Common myeloid progenitor, CD34-positive (primary cell): ENCODE results near the gene SERPINA1.

Experiments
- CTCF ChIA-PET: fragments of 350-600 bp; sonication (Branson Sonifier 250); formaldehyde crosslinking; loops from one replicate; lab custom pipeline; 2021; ENCODE audit warnings: antibody characterized with exemption; lab: Charles Lee
- POLR2A ChIA-PET: fragments of 350-600 bp; sonication (Branson Sonifier 250); formaldehyde crosslinking; loops from one replicate; lab custom pipeline; 2021; ENCODE audit warnings: antibody characterized with exemption; lab: Charles Lee
- DNase-seq, 3 donors: peaks; one replicate each; pipeline versions ENCODE4 v3.0.0 to v3.0.0-alpha.2; 2013
- H3K27ac ChIP-seq, 2 experiments: 1 replicate in 1 of 2; 2 replicates in 1 of 2; pipeline ENCODE4 v1.7.0; 2013; ENCODE audit warnings: inconsistent platforms in 2 of 2, low read length in 2 of 2, mild to moderate bottlenecking in 2 of 2, low read depth in 1 of 2, moderate library complexity in 1 of 2; ENCODE audit not compliant: severe bottlenecking in 2 of 2, insufficient read depth in 1 of 2, poor library complexity in 1 of 2
- H3K27me3 ChIP-seq, 5 experiments: replicated peaks in 2 of 5; 1 replicate in 3 of 5; 2 replicates in 2 of 5; pipeline versions ENCODE4 v1.6.1 to v1.7.0; 2013; ENCODE audit warnings: low read length in 4 of 5, mild to moderate bottlenecking in 2 of 5, moderate library complexity in 2 of 5, inconsistent platforms in 1 of 5; ENCODE audit not compliant: insufficient read depth in 5 of 5, control insufficient read depth in 4 of 5
- H3K36me3 ChIP-seq, 4 experiments: 1 replicate in 2 of 4; 2 replicates in 2 of 4; pipeline versions ENCODE4 v1.6.1 to v1.7.0; 2013; ENCODE audit warnings: low read length in 3 of 4, control low read depth in 1 of 4, mild to moderate bottlenecking in 1 of 4; ENCODE audit not compliant: control insufficient read depth in 4 of 4, insufficient read depth in 4 of 4
- H3K4me1 ChIP-seq, 4 experiments: 1 replicate in 3 of 4; 2 replicates in 1 of 4; pipeline versions ENCODE4 v1.6.1 to v1.7.1; 2013; ENCODE audit warnings: low read length in 3 of 4, mild to moderate bottlenecking in 3 of 4, control low read depth in 1 of 4, inconsistent platforms in 1 of 4, moderate library complexity in 1 of 4; ENCODE audit not compliant: control insufficient read depth in 4 of 4, insufficient read depth in 4 of 4; ENCODE audit errors: control extremely low read depth in 1 of 4
- H3K4me3 ChIP-seq, 7 experiments: 1 replicate in 4 of 7; 2 replicates in 3 of 7; pipeline versions ENCODE4 v1.5.1 to v1.7.0; 2013; ENCODE audit warnings: mild to moderate bottlenecking in 7 of 7, low read length in 6 of 7, moderate library complexity in 6 of 7, inconsistent platforms in 2 of 7, low read depth in 2 of 7, control low read depth in 1 of 7; ENCODE audit not compliant: insufficient read depth in 4 of 7, control insufficient read depth in 1 of 7; ENCODE audit errors: extremely low read depth in 1 of 7
- H3K9me3 ChIP-seq, 5 experiments: 1 replicate in 4 of 5; 2 replicates in 1 of 5; pipeline versions ENCODE4 v1.6.1 to v1.7.1; 2013; ENCODE audit warnings: low read length in 4 of 5, mild to moderate bottlenecking in 2 of 5, inconsistent platforms in 1 of 5, low read depth in 1 of 5, moderate library complexity in 1 of 5; ENCODE audit not compliant: control insufficient read depth in 4 of 5, insufficient read depth in 2 of 5; ENCODE audit errors: control extremely low read depth in 1 of 5
- WGBS: methylation state at CpG from one replicate; pipeline ENCODE4 v1.1.5; 2013; ENCODE audit not compliant: insufficient coverage; 5-methylcytosine and 5-hydroxymethylcytosine counted together

Gene SERPINA1

DNA sequence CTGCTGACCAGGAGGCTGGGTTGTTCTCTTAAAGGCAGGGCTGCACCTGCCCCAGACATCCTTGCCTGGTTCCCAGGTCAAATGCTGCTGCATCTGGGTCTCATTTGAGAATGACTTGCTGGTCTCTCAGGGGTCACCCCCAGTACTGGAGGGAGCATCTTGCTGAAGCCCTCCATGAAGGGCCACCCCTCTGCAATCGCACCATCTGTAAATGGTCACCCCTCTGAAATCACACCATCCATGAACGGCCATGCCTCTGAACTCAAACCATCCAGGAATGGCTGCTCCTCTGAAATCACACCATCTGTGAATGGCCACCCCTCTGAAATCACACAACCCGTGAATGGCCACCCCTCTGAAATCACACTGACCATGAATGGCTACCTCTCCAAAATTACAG, 58.0 kb downstream of the SERPINA1 start:
- no peak for DNase-seq
- Histone ChIP-seq H3K4me3 (no peak overlapping the region), H3K4me1 (no peaks in the 10 kb centered on the region), H3K36me3 (no peaks in the 10 kb centered on the region), H3K9me3 (peaks cover 0 to 5% (median 0%) of the 10 kb centered on the region in 5 experiments), H3K27me3 (peaks cover 0 to 5% (median 3%) of the 10 kb centered on the region in 5 experiments), H3K27ac (no peak overlapping the region)
- ChIA-PET CTCF (no interaction called here), POLR2A (no interaction called here)
- WGBS, result 89% methylated on average over 2 of the region's 3 CpGs

DNA sequence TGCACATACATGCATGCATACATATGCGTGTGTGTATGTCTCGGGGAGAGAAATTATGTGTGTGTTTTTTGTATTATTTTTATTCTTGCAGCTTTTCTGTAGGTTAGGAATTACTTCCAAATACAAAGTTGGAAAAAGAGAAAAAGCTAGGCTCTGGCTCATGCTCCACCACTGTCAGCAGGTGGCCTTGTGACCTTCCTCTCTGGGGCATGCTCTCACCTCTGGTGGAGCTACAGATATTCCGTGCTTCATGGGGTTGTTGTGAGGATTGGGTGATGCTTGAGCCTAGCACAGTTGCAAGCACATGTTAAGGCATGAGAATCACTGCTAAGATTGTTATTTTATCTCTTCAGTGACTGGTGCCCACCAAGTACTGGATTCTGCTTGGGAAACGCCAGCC, 58.5 kb downstream of the SERPINA1 start:
- H3K4me3 ChIP-seq, result no peak overlapping the region
- DNase-seq, result no peak
- POLR2A ChIA-PET, result no interaction called here
- H3K9me3 ChIP-seq, result peaks cover 0 to 5% (median 0%) of the 10 kb centered on the region in 5 experiments
- H3K27ac ChIP-seq, result no peak overlapping the region
- no CpG with 5 or more reads among the region's 4 CpGs for WGBS
- H3K4me1 ChIP-seq, result no peaks in the 10 kb centered on the region
- peaks cover 0 to 4% (median 3%) of the 10 kb centered on the region in 5 experiments for H3K27me3 ChIP-seq
- H3K36me3 ChIP-seq, result no peaks in the 10 kb centered on the region
- CTCF ChIA-PET, result no interaction called here

DNA sequence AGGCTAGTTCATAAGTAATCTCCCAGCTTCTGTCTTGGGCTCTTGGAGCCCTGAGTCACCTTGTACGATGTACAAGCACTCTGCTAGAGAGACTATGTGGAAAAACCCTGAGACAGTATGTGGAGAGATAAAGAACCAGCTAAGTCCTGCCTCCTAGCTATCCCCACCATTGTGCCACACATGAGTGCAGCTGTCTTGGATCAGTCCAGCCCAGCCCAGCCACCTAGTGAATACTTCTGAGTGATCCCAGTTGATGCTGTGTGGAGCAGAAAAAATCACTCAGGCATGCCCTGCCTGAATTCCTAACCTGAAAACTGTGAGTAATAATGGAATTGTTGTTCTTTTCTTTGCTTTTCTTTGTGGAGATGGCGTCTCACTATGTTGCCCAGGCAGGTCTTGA, 60.2 kb downstream of the SERPINA1 start:
- no CpG with 5 or more reads among the region's 2 CpGs for WGBS
- no peaks in the 10 kb centered on the region for H3K36me3 ChIP-seq
- H3K9me3 ChIP-seq, result peaks cover 0 to 5% (median 0%) of the 10 kb centered on the region in 5 experiments
- no peak overlapping the region for H3K27ac ChIP-seq
- CTCF ChIA-PET, result no interaction called here
- no peak overlapping the region for H3K4me3 ChIP-seq
- H3K4me1 ChIP-seq, result no peaks in the 10 kb centered on the region
- POLR2A ChIA-PET, result no interaction called here
- no peak for DNase-seq
- peaks cover 0 to 3% (median 0%) of the 10 kb centered on the region in 5 experiments for H3K27me3 ChIP-seq
